ENCODE results near the gene GALNT2. TPM values are rescaled to one million over a fixed set of nuclear protein-coding genes. Genes with fewer than 3 reads are reported as not detected.

Gene GALNT2
- total and polyA plus RNA-seq, 2 of the 4 experiments (the other 2 are of a cell fraction) = 50.4 to 189 TPM

GRCh38 chr1:230094746-230095145 is 27.7 kb downstream of the GALNT2 start:
- dilution Hi-C loops (cut with HindIII; ENCODE audit: low sequenced_read_pairs, unreplicated experiment) = no loop called here
- BruUV-seq (replicated peaks) = no TSS peak

More at GRCh38 chr1:230094746-230095145, 27.7 kb downstream of the GALNT2 start:
- Histone ChIP-seq H2AK5ac (ENCODE audit: low read depth, low read length) (peak overlapping the region; percentile 49), H4K8ac (ENCODE audit: low read depth in 2 of 2, low read length in 2 of 2) (no peak overlapping the region), H3K14ac (replicated peaks; ENCODE audit: low read depth, low read length) (no peak overlapping the region), H3K9me1 (ENCODE audit: insufficient read depth, low read length) (peaks cover 16% of the 10 kb centered on the region), H4K91ac (ENCODE audit: insufficient read depth, low read depth, low read length) (no peak overlapping the region), H2BK120ac (ENCODE audit: low read depth, low read length) (no peak overlapping the region), H3K4me3 (ENCODE audit: insufficient read depth, low read depth, low read length) (no peak overlapping the region), H3K4me2 (ENCODE audit: low read depth, low read length) (no peak overlapping the region), H3K9me3 (ENCODE audit: control insufficient read depth, insufficient read depth, low read length) (no peaks in the 10 kb centered on the region), H3K23ac (ENCODE audit: low read depth, low read length) (no peak overlapping the region), H3K36me3 (ENCODE audit: control insufficient read depth, insufficient read depth, low read length) (peaks cover 9% of the 10 kb centered on the region), H3K27me3 (ENCODE audit: control insufficient read depth, insufficient read depth, low read length) (no peaks in the 10 kb centered on the region), H3K18ac (ENCODE audit: low read depth, low read length) (no peak overlapping the region), H3K56ac (ENCODE audit: extremely low read depth, insufficient read depth, low read length) (no peak overlapping the region), H2BK20ac (ENCODE audit: low read depth, low read length) (no peak overlapping the region; the same call in 1 of the 2 replicates), H3K79me1 (ENCODE audit: low read depth in 1 of 2, low read length in 2 of 2) (peaks cover 61 to 66% of the 10 kb centered on the region in 2 experiments), H3K27ac (ENCODE audit: insufficient read depth, low read length) (no peak overlapping the region), H3K4ac (ENCODE audit: low read depth, low read length) (no peak overlapping the region; the same call in 1 of the 2 replicates), H3K9ac (ENCODE audit: low read depth, low read length) (no peak overlapping the region), H2BK5ac (ENCODE audit: low read depth, low read length, poor library complexity, severe bottlenecking) (no peak overlapping the region), H2AFZ (replicated peaks; ENCODE audit: low read length, poor library complexity) (peak overlapping the region; percentile 29), H2BK15ac (ENCODE audit: low read depth, low read length) (no peak overlapping the region), H4K20me1 (ENCODE audit: insufficient read depth, low read length) (peaks cover 7% of the 10 kb centered on the region; the same call in 1 of the 2 replicates), H2AK9ac (replicated peaks; ENCODE audit: low read depth, low read length, poor library complexity) (no peak overlapping the region), H4K5ac (ENCODE audit: low read depth, low read length) (no peak overlapping the region), H3K4me1 (ENCODE audit: control insufficient read depth, insufficient read depth, low read length) (peaks cover 8% of the 10 kb centered on the region)
- ChIA-PET POLR2A (ENCODE audit: unreplicated experiment) (interaction anchor here (0.6 kb wide), 1 partner anchor 31 kb away, joined by 3 read pairs; no protein-coding TSS in a partner anchor), CTCF (interaction anchor here (0.6 kb wide), 1 partner anchor 563 kb away, joined by 4 read pairs; no protein-coding TSS in a partner anchor)
- TF ChIP-seq NFE2L2 (IDR thresholded peaks at IDR 0.05; ENCODE audit: low read depth, low read length) = no peak
- 91% methylated on average over 8 of the region's 14 CpGs; no CpG with 5 or more reads in 1 of the 2 experiments for WGBS, 2 experiments (ENCODE audit: extremely low coverage in 2 of 2, insufficient read length in 1 of 2)
- in situ Hi-C loops (cut with MboI; ENCODE audit: low sequenced_read_pairs) (loop anchor here (25.0 kb wide), 1 partner anchor 768 kb away; the partner anchor contains the start of gene C1orf198), intact Hi-C loops (cut with micrococcal nuclease) (no loop called here)
- DNase-seq = no peak
- ATAC-seq (ENCODE audit: low read depth) = no peak

Measured in IMR-90 (cell line).